NCI-H2196 (cell line): Measurements from ENCODE around the gene SLC9A4.

ENCODE experiments used
- DNase-seq: peaks from one replicate; lab custom pipeline; 2025; ENCODE audit not compliant: unreplicated experiment; lab: John Stamatoyannopoulos, UW

The SLC9A4 gene

DNA sequence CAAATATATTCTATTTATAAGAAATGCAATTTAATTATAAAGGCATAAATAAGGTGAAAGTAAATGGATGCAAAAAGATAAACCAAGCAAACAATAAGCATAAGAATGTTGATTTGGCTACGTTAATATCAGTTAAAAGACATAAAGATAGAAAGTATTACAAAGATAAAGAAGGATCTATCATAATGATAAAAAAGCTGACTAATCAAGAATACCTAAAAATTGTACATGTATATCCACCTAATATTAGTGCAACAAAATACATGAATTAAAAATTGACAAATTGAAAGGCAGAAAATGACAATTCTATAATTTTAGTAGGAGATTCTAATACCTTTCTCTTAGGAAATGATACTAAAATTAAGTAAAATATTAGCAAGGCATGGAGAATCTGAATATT, 21.5 kb downstream of the SLC9A4 start:
- DNase-seq, result no peak

DNA sequence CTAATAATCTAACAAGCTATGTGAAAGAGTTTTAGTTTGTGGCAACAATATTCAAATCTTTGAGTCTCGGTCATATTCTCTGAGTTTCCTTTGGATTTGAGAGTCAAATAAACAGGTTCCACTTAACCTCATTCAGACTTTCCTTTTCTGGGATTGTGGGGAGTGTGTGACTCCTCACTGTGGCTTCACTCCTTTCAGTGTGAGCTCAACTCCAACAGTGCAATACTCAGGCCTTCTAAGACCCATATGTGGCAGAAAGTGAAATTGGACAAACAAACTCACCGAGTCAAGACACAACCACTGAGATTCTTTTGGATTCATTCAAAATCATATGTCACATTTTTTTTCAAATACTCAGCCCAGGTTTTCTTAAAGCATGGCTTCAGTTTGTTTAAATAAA, 25.4 kb downstream of the SLC9A4 start:
- no peak for DNase-seq

DNA sequence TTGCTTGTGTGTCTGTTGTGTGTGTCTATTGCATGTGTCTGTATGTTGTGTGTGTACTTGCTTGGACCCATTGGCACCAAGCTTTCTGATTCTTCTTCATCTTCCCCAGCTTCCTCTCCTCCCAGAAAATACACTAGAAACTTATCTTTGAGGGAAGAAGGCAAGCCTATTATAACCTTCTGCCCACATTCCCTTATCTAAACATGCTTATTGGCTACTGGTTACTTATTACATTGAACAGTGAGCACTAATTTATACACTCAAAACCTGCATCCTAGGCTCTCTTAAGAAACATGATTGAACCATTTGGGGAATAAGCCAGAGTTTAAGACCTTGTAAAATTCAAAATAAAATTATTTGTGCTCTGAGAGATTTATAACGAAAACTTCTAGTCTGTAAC, 26.5 kb downstream of the SLC9A4 start:
- no peak for DNase-seq

DNA sequence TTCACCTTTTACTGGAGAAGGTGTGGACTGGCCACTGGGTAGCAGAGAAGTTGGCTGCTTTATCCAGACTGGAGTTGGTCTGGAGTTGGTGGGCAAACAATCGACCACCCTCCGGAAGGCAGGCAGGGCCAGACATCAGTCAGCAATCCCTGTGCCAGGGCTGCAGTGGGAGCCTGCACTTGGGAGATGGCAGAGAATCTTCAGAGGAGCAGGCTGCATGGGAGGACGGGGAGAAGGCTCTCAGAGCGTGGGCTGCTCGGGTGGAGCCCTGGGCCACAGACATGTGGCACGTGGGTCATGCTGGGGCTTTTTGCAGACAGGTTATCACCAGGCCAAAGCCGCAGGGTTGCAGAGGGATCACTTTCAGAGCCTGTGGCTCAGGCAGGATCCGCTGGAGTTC, 29.6 kb downstream of the SLC9A4 start:
- DNase-seq, result no peak

DNA sequence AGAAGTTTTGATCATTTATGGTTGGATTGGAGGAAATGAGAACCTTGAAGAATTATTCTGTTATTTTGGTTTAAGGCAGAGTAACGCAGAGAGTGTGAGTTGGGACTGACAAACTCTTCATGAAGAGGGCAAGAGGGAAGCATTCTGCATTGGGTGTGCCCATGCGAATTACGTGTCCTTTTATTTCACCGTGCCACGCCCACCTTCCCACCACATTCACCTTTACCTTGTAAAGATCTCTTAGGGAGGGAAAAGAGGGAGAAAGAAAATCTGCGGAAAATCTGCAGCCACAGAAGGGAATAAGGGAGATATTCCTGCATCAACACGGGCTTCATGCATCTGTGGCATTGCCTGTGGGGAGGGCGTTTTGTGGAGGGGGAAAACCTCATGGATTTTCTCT, 31.8 kb downstream of the SLC9A4 start:
- DNase-seq, result no peak

DNA sequence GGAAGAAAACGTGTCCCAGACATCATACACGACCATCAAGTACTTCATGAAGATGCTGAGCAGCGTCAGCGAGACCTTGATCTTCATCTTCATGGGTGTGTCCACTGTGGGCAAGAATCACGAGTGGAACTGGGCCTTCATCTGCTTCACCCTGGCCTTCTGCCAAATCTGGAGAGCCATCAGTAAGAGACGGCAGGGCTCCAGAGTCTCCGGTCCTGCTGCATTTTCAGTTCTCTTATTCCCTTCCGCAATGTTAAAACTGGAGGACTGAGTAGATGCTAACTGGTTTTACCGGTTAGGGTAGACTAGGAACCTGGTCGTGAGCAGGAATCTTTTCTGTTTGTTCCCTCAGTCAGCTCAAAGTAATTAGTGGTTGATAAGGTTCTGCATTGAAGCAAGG, 32.3 kb downstream of the SLC9A4 start:
- DNase-seq, result no peak

DNA sequence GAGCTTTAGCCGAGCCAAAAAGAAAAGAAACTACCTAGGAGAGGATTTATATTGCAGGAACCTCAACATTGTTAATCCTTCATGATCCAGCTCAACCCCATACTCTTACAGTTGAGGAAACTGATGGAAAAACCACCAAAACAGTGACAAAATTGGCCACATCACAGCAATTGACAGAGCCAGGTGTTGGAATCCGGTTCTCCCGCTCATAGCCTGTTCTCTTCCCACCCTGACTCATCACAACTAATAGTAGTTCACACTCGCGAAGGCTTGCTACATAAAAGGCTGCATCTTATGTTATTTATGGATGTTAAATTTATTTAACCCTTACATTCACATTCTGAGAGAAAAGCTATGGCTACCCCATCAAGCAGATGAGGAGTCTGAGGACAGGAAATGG, 33.7 kb downstream of the SLC9A4 start:
- no peak for DNase-seq

DNA sequence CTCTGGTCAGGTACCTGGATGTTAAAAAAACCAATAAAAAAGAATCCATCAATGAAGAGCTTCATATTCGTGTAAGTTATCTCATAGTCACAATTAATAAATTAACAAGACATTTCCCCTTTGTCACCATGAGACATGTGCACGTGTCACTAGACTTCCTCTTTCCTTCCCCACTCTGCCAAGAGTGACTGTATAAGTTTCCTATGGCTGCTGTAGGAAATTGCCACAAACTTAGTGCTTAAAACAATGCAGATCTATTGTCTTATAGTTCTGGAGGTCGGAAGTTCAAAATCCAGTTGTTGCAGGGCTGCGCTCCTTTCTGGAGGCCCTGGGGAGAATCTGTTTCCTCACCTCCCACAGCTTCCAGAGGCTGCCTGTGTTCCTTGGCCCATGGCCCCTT, 35.8 kb downstream of the SLC9A4 start:
- DNase-seq, result no peak

DNA sequence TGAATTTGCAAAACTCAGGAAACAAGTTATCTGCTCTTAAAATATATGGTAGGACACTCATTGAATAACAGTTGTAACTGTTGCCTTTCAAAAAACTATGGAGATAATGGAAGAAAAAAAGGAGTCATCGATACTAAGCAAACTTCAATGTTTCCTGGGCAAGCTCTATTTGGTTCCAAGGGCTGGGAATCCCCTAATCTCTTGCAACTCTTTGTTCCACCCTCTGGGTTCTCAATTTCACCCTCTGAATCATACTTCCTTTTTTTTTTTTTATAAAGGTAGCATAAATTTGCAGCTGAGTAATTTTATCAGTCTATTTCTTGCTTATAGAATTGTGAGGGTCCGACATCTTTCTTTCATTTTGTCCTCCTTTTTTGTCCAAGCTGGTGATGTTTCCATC, 36.7 kb downstream of the SLC9A4 start:
- no peak for DNase-seq

DNA sequence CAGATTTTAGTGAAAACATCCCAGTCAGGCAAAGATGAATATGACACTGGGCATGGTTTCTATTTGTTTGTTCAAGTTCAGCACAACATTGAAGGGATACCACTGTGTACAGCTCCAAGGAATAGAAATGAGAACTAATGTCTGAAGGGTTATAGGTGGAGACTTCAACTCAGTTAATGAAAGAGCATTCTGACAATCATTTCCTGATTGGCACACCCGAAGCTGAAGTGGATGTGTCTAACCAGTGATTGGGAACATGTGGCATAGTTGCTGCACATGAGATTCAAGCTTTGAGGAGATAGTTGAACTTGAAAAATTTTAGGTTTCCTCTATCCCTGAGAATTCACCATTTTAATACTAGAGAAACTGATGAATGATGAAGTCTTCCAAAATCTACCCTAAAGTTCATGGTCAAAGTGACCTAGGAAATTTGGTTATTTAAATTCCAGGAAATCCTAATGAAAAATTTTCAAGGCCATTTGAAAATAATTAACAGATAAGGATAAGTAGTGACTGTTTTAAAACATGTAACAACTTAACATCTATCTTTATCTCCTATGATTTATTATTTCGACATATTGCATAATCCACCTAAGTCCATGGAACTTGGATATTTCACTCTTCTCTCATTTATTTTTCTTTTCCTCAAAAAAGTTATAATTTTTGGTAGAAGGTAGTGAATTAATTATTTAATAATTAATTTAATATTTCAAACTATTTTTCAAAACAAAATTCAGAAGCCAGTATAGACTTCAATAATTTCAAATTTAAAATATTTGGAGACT, 38.0 kb downstream of the SLC9A4 start:
- DNase-seq, result no peak

DNA sequence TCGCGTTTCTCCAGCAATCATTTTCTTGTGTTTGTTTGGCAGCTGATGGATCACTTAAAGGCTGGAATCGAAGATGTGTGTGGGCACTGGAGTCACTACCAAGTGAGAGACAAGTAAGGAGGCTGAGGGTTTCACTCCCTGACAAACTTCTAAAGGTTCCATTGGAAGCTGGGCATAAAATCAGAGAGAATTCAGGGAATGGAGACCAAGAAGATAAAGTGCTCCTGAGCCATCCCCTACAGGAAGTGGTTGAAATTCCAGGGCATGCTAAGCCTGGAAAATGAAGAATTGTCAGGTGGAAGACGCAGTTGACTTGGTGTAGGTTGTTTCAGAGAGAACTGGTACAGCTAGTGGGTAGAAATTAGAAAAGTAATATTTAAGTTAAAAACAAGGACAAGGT, 39.1 kb downstream of the SLC9A4 start:
- DNase-seq, result no peak

DNA sequence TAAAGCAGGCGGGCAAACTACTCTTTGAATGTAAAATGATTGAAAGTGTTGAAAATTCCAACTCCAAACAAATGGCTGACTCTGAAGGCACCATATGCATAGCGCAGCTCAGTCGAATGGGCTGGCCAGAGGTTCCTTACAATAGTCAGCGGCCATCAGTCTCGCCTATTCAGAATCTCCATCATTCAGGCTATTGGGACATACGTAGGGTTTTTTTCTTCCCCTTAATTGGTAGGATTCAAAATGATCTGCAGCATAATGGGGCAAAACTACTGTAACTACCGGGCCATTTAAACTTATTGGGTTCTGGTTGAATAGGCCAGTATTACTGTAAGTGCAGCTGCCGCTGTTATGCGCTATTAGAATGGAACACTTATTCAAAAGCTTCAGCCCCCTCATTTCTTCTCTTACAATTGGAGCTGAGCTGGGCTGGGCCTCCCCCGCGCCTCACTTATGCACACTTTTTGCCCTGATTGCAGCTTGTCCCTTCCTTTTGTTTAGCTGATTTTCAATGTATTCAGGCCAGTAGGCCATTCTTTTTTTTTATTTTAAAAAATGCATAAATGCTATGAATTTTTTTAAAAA, 40.4 kb downstream of the SLC9A4 start:
- no peak for DNase-seq

DNA sequence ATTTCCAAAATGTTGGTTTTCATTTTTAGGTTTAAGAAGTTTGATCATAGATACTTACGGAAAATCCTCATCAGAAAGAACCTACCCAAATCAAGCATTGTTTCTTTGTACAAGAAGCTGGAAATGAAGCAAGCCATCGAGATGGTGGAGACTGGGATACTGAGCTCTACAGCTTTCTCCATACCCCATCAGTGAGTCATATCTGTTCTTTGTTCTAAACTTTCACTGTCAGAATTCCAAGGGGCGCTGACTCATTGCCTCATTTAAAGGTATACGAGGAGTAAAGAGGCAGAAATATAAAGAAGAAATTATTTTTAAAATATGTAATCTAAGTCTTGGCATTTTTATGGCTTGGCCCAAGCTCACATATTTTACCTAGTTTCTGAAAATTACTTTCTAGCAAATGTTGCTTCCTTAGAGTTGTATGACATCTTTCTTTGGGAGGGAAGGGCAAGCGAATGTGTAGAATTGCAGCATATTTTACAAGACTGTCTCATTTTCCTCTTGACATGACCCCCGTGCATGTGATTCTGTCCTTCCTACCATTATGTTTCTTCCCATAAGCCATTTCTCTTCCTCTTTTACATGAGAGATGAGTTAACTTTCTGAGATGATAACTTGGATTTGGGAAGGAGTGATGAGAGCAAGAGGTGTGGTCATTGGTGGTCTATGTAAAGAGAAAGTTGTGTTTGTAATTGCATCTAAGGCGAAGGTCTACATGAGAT, 41.2 kb downstream of the SLC9A4 start:
- no peak for DNase-seq

DNA sequence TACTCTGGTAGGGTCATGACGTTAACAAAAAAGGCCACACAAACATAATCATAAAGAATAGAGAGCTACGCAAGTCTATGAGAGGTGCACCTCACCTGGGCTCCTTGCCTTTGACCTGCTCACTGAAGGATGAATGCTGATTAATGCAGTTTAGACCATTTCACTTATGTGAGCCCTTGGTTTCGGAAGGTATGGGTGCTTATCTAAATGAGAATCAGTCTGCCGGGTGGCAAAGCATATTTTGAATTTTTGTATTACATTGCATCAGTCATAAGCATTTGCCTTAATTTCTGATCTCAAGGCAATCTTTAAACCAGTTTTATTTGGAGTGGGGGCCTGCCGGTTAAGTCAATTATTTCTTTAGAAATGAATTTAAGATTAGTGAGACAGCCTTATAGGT, 42.8 kb downstream of the SLC9A4 start:
- no peak for DNase-seq

DNA sequence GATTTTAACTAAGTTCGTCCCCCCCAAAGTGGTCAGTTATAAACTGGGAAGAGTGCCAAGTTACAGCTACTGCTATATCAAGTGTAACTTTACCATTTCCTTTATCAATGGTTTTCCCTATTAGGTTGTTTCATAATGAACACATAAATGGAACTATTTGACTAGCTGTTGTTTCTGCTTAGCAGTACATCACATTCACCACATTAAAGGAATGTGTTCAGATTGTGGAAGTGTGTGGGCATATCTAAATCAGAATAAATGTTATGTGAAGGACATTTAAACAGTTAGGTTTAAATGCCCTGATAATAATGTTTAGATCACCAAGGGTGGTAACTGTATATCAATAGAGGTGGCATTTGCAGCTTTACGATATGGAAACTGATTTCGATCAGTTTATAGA, 45.1 kb downstream of the SLC9A4 start:
- no peak for DNase-seq

DNA sequence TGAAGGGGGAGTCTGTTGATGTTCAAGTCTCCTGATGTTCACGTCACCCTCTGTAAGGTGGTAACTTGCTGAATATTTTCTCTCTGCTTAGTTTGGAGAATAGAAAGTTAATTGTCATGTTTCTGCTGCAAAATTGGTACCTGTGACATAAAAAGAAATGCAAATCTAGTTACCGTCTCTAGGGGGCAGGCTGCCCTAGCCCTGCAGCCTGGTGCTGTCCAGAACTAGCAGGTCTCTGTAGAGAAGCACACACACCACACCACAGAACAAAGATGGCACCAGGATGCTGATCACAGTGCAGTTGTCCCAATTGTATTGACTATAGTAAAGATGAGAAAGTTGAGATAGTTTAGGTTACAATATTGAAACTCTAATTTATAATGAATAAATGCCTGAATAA, 47.0 kb downstream of the SLC9A4 start:
- DNase-seq, result no peak

DNA sequence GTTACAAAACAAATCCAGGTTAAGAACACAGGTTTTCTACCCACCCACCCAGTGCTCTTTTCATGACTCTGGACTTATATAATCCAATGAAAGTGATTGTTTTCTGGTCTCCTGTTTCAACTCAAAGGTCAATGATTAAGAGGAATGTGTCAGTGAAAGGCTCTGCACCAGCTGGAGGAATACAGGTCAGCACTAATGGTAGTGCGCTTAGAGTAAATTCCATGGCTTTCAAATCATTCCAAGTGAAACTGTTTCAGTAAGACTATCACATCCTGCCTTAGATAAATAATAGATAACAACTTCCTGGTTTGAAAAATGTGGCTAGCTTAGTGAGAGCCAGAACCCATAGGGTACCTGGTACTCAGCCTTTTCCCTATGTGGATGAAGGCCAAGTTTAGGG, 47.8 kb downstream of the SLC9A4 start:
- DNase-seq, result no peak

DNA sequence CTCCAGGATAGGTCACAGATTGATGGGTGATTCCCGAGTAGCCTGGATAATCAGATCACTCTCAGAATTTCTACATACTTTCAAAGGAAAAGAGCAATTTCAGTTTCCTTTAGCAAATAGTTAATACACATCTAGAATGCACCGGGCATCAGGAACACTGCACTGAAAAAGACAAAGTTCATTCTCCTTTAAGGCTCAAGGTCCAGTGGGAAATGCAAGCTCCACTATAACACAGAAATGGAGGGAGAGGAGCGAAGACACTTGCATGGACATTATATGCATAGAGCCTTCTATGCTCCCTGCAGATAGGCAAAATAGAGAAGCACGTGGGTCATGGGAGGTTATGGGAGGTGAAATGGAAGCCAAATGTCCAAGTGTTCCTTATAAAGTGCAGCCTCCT, 49.1 kb downstream of the SLC9A4 start:
- DNase-seq, result no peak

DNA sequence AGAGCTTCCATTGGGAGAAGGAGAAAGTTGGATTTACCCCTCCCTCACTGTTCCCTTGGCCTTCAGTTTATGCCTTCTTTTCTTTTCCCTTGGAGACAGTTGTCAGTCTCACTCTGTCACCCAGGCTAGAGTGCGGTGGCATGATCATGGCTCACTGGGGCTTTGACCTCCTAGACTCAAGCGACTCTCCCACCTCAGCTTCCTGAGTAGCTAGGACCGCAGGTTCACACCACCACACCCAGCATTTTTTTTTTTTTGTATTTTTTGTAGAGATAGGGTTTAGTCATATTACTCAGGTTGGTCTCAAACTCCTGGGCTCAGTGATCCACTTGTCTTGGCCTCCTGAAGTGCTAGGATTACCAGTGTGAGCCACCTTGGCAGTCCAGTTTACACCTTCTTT, 49.9 kb downstream of the SLC9A4 start:
- DNase-seq, result no peak

DNA sequence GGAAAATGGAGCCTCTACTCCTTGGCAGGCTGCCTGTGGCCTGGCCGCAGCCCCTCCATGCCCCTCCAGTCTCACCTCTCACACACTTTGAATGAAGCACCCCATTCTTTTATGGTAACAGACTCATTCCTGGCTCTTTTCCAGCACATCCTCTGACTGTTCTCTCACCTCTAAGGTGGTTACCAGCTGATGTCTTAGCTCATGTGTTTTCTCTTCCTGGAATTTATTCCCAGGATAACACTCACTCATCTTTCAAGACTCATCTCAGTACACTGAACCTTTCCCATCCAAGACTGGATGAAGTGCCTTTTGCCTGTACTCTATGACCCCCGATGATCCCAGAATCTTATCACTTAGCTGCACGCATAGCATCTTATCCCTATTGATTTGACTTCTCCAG, 50.6 kb downstream of the SLC9A4 start:
- DNase-seq, result no peak

DNA sequence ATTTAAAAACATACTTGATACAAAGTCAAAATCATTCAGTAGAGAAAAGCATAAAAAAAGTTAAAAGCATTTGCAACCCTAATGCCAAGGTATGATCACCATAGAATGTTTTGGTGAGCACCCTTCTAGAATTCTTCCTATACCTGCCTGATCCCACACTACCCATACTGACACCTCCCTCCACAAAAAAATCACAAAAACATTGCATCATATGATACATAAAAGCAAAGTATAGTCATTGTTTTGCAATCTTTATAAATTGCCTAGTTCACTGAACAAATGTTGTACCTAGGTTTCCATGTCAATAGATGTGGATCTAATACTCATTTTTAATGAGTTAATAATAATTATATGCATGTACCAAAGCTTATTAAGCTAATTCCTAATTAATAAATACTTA, 54.1 kb downstream of the SLC9A4 start:
- DNase-seq, result no peak

DNA sequence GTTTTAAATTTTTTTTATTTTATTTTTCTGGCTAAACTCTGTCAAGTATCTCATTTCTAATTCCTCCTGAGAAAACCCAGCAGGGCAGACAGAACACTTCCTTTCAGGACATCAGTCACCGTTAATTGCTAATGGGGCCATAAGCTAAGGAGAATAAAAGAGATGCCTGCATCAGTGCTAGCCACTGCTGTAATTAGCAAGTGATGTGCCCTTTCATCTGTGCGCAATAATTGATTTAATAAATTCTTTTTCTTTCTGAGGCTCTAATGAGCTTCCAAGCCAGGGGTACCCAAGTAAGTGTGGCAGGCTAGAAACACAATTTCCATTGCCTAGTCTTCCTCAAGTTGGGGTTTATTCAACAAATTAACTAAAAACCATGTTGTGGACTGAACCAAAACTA, 65.5 kb downstream of the SLC9A4 start:
- DNase-seq, result no peak
